SH-SY5Y (cell line): Measurements from ENCODE around the gene SMC1B.

Experiments
- GATA2 ChIP-seq: IDR thresholded peaks from 2 replicates; pipeline ENCODE4 v1.6.1; 2011; ENCODE audit warnings: mild to moderate bottlenecking, low read depth, low read length
- GATA3 ChIP-seq: IDR thresholded peaks from 2 replicates; pipeline ENCODE4 v1.6.1; 2011; ENCODE audit warnings: low read depth, mild to moderate bottlenecking, low read length, moderate library complexity

DNA sequence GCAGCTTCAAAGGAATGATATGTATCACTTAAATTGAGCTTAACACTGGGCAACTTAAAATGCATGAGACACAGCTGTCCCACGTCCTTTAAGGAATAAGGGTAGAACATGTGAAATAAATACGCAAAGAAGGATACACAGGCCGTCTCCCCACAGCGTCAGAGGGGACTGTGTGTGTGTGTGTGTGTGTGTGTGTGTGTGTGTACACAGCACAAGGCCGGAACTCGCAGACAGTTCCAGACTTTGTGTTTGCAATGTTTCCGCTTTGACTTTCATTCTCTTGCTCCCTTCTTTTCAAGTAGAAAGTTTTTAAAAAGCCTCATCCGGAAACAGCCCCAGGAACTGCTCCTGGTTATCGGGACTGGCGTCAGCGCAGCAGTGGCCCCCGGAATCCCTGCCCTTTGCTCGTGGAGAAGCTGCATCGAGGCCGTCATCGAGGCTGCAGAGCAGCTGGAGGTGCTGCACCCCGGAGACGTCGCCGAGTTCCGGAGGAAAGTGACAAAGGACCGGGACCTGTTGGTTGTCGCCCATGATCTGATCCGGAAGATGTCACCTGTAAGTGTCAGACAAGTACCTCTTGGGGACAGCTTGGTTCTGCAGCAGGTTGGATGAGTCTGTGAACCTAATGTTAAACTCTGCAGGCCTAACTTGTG lies 90.4 kb downstream of the SMC1B start:
- no peak for TF ChIP-seq GATA3
- TF ChIP-seq GATA2, result no peak
